ENCODE results near the gene TCEANC2. TPM values are rescaled to one million over a fixed set of nuclear protein-coding genes. Genes with fewer than 3 reads are reported as not detected.
"Not testable (repeated sequence)": the region's sequence is repeated elsewhere in the genome, so short reads cannot be mapped to it uniquely, and the experiment has no call there.

Gene TCEANC2
- total RNA-seq, 3 donors from 2014 or later: 4.6 to 6.8 (median 5.4) TPM

DNA sequence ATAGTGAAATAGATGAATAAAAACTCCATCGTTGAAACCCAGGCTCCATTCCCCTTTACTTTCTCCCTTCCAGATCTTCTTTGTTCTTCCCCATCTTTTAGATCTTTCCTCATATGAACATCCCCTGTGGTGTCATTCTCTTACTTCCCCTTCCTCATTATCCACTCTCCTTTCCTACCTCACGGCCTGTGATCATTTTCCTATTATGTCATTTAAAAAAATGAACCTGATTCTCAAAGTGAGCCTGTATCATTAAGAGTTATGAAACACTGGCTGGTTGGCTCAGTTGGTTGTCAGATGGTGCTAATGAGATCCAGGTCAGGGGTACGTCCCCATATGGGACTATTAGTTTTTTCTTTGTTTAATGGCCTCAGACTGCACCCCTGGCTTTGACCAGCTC, 38.3 kb downstream of the TCEANC2 start:
- Mint-ChIP-seq H3K36me3 (ENCODE audit: insufficient read depth) (peaks cover 24% of the 10 kb centered on the region), H3K9me3 (no peaks in the 10 kb centered on the region), H3K4me1 (ENCODE audit: low read depth) (no peaks in the 10 kb centered on the region), H3K4me3 (no peak overlapping the region), H3K27me3 (ENCODE audit: low read depth) (no peaks in the 10 kb centered on the region)
- DNase-seq: no peak
- ATAC-seq: no peak

DNA sequence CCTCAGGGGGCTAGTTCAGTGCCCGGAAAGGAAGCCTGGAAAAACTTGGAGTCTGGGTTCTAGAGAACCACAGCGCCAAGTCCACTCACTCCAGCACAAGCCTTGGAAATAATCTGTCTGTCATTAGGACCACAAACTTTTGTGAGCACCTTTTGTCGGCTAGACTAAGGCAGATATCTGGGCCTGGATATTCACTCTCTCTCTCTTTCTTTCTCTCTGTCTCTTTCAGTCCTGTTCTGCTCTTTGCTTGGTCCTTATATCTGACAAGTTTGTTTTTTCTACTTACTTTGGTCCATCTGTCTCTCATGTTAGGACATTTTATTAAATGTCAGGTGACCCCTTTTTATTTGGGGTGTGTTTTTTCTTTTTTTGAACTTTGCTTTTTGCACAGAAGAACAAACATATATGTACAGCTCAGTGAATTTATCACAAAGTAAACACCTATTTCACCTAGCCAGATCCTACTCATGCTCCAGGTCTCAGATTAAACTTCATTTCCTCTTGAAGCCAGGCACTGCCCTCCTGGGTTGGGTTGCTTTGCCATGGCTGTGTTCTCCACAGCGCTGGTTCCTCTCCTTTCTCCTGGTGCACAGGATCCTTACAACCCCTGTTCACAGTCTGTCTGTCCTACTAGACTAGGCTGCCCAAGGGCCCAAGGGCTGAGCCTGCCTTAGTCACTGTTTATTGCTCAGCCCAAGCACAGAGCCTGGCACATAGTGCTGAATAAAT, 40.8 kb downstream of the TCEANC2 start:
- H3K36me3 Mint-ChIP-seq (ENCODE audit: insufficient read depth): peaks cover 36% of the 10 kb centered on the region

DNA sequence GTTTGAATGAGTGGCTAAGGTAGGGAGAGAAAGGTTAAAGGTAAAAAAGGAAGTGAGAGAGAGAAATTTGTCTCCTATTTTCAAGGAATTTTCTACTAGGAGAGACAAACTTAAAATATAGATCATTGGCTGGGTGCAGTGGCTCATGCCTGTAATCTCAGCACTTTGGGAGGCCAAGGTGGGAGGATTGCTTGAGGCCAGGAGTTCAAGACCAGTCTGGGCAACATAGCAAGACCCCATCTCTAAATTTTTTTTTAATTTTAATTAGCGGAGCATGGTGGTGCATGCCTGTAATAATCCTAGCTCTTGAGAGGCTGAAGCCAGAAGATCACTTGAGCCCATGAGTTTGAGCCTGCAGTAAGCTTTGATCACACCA, 41.3 kb downstream of the TCEANC2 start:
- H3K9me3 Mint-ChIP-seq; ATAC-seq; DNase-seq; H3K4me3 Mint-ChIP-seq; H3K27me3 Mint-ChIP-seq (ENCODE audit: low read depth); H3K4me1 Mint-ChIP-seq (ENCODE audit: low read depth): not testable (repeated sequence)
- H3K36me3 Mint-ChIP-seq (ENCODE audit: insufficient read depth): peaks cover 36% of the 10 kb centered on the region

More for the DNA sequence above, 40.8 kb downstream of the TCEANC2 start:
- Mint-ChIP-seq H3K27me3 (ENCODE audit: low read depth) (no peaks in the 10 kb centered on the region), H3K4me1 (ENCODE audit: low read depth) (no peaks in the 10 kb centered on the region), H3K9me3 (no peaks in the 10 kb centered on the region), H3K4me3 (no peak overlapping the region)
- DNase-seq (no peak), ATAC-seq (no peak)

DNA sequence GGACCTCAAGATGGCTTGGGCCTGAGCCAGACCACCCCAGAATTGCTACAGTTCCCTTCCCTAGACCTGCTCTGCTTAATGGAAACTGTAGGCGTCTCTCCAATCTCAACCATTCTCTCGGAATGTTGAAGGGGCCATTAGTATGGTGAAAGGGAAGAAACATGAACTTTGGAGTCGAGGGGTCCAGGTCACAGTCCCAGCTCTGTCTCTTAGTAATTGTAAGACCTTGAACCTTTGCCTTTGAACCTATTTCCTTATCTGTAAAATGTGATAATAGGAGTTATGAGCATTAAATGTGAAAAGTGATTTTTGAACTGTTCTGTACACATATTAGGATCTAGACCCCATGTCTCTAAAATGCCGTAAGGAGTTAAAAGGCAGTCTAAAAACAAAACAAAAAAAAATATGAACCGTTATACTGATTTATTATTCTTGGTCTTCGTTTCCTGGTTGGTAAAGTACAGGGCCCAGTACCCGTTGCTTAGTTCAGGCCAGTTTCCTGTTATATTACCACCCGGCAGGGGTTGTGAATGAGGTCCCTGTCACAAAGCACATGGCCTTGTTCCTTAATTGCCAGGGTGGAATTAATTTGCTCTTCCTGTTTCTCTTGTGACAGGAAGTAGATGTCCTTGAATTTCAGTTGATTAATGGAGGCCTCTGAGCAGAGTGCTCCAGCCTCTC, 42.3 kb downstream of the TCEANC2 start:
- no peaks in the 10 kb centered on the region for H3K27me3 Mint-ChIP-seq (ENCODE audit: low read depth)
- H3K36me3 Mint-ChIP-seq (ENCODE audit: insufficient read depth): peaks cover 41% of the 10 kb centered on the region

DNA sequence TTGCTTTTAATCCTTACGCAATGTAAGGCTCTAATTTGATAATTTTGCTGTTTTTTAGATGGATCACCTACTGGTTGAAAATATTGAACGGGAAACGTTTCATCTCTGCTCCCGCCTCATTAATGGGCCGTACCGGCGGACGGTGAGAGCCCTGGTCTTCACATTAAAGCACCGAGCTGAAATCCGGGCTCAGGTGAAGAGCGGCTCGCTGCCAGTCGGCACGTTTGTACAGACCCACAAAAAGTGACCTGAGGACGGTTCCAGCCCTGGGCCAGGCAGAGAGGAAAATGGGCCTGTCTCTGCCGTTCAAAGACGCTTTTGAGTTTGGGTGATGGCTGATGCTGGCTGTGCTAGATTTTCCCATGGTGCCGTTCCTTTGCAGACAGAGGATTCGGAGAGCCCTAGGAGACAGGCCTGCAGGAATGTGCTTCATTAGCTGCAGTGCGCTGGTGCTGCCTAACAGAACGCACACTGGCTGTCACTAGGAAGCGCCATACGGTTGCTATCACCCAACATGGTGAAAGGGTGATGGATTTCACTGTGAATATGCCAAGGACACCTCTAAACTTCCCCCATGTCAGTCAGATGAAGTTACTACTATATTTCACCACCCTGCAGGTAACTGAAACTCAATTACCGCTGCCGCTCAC, 42.9 kb downstream of the TCEANC2 start:
- Mint-ChIP-seq H3K4me3 (no peak overlapping the region), H3K4me1 (ENCODE audit: low read depth) (no peaks in the 10 kb centered on the region), H3K27me3 (ENCODE audit: low read depth) (no peaks in the 10 kb centered on the region), H3K9me3 (no peaks in the 10 kb centered on the region), H3K36me3 (ENCODE audit: insufficient read depth) (peaks cover 44% of the 10 kb centered on the region)
- DNase-seq: no peak
- no peak for ATAC-seq

More for the DNA sequence above, 42.3 kb downstream of the TCEANC2 start:
- Mint-ChIP-seq H3K4me3 (no peak overlapping the region), H3K9me3 (no peaks in the 10 kb centered on the region), H3K4me1 (ENCODE audit: low read depth) (no peaks in the 10 kb centered on the region)
- ATAC-seq (no peak), DNase-seq (no peak)

DNA sequence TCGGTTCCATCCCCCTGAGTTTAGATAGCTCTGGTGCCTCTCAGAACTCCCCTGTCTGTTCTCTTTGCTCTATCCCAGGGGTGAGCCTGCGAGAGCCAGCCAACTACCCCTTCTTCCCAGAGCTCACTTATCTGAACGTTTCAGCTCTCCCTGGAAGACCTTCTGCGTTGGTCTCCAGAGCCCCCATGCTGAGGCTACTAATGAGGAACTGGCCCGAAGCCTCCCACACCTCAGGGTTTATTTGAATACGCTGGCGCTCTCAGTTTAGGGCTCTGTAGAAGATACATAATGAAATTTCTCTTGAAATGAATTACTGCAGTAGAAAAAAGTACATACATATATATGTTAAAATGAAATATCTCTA, 43.5 kb downstream of the TCEANC2 start:
- H3K27me3 Mint-ChIP-seq (ENCODE audit: low read depth): no peaks in the 10 kb centered on the region
- H3K36me3 Mint-ChIP-seq (ENCODE audit: insufficient read depth): peaks cover 41% of the 10 kb centered on the region
- H3K4me1 Mint-ChIP-seq (ENCODE audit: low read depth): no peaks in the 10 kb centered on the region
- DNase-seq (no peak), ATAC-seq (no peak)
- H3K4me3 Mint-ChIP-seq: no peak overlapping the region
- H3K9me3 Mint-ChIP-seq: no peaks in the 10 kb centered on the region

DNA sequence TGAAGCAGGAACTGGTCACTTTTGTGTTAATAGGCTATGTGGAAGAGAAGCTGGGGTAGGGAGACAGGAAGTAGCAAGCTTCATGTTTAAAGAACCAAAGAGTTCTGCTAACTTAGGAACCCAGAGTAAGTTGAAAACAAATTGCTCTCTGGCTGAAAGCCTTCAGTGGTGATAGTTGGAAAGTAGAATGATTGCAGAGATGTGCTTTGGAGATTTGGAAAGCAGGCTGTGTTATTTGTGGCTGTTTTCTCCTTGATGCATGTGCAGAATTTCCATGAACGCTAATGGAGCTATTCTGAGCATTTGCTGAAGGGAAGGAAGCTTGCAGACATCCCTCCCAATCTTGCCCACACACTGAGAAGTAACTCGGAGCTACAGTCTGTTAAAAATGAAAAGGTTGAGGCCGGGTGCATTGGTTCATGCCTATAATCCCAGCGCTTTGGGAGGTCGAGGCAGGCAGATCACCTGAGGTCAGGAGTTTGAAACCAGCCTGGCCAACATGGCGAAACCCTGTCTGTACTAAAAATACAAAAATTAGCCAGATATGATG, 45.7 kb downstream of the TCEANC2 start:
- ATAC-seq: no peak
- Mint-ChIP-seq H3K36me3 (ENCODE audit: insufficient read depth) (peaks cover 41% of the 10 kb centered on the region), H3K4me3 (no peak overlapping the region), H3K4me1 (ENCODE audit: low read depth) (no peaks in the 10 kb centered on the region), H3K9me3 (no peaks in the 10 kb centered on the region), H3K27me3 (ENCODE audit: low read depth) (no peaks in the 10 kb centered on the region)
- no peak for DNase-seq

DNA sequence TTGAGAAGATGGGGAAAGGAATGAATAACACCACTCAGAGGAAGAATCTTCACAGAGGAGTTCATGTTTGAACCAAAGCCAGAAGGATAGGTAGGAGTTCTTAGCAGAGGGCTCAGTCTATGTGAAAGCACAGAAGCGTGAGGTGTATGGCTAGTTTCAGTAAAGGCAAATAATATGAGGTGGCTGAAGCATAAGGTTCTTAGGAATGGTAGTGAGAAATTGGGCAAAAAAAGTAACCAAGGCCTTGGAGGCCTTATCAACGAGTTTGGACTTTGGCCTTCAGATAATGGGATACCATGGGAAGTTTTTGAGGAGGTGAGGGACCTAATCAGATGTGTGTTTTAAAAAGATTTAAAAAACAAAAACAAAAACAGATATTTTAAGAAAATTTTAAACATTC, 47.1 kb downstream of the TCEANC2 start:
- H3K36me3 Mint-ChIP-seq (ENCODE audit: insufficient read depth): peaks cover 38% of the 10 kb centered on the region
- no peak overlapping the region for H3K4me3 Mint-ChIP-seq
- ATAC-seq: no peak

DNA sequence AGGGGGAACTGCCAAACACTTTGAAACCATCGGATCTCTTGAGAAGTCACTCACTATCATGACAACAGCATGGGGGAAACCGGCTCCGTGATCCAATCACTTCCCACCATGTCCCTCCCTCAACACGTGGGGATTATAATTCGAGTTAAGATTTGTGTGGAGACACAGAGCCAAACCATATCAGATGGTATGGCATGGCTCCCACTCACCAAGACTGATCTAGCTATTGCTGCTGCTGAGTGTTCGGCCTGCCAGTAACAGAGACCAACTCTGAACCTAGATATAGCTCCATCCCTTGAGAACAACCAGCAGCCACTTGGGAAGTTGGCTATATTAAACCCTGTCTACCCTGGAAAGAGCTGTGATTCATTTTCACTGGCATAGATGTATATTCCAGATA, 50.0 kb downstream of the TCEANC2 start:
- no peak overlapping the region for H3K4me3 Mint-ChIP-seq
- no peak for ATAC-seq
- no peak for DNase-seq
- peaks cover 20% of the 10 kb centered on the region for H3K36me3 Mint-ChIP-seq (ENCODE audit: insufficient read depth)
- no peaks in the 10 kb centered on the region for H3K27me3 Mint-ChIP-seq (ENCODE audit: low read depth)
- H3K4me1 Mint-ChIP-seq (ENCODE audit: low read depth): no peaks in the 10 kb centered on the region
- H3K9me3 Mint-ChIP-seq: no peaks in the 10 kb centered on the region

More for the DNA sequence above, 47.1 kb downstream of the TCEANC2 start:
- no peaks in the 10 kb centered on the region for H3K27me3 Mint-ChIP-seq (ENCODE audit: low read depth)
- DNase-seq: no peak
- no peaks in the 10 kb centered on the region for H3K9me3 Mint-ChIP-seq
- no peaks in the 10 kb centered on the region for H3K4me1 Mint-ChIP-seq (ENCODE audit: low read depth)

DNA sequence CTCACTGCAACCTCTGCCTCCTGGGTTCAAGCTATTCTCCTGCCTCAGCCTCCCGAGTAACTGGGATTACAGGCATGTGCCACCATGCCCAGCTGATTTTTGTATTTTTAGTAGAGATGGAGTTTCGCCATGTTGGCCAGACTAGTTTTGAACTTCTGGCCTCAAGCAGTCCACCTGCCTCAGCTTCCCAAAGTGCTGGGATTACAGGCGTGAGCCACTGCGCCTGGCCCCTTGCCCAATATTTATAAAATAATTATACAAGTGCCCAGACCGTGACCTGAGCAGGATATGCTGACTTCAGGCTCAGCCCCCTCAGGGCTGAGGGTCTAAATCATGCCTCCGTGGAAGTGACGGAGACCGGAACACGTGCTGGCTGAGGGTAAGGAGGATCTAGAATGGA, 51.2 kb downstream of the TCEANC2 start:
- H3K36me3 Mint-ChIP-seq (ENCODE audit: insufficient read depth): peaks cover 14% of the 10 kb centered on the region
- not testable (repeated sequence) for H3K27me3 Mint-ChIP-seq (ENCODE audit: low read depth); ATAC-seq; H3K4me1 Mint-ChIP-seq (ENCODE audit: low read depth); DNase-seq; H3K9me3 Mint-ChIP-seq; H3K4me3 Mint-ChIP-seq

DNA sequence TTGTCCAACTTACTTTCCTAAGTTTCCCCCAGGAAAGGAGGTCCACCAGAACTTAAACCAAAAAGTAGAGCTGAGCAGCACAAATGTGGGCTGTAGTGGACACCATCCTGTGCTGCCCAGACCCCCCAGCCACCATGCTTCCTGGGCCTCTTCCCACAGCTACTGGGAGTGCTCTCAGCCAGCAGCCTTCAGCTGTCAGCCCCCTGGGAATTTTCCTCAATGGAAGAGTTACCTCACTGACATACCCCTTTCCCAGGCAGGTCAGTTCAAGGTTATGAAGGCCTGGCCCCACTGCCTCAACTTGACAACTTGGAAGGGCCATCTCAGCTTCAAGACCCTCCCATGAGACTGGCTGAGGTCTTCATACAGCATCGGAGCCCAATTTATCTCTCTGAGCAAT, 51.7 kb downstream of the TCEANC2 start:
- H3K9me3 Mint-ChIP-seq: no peaks in the 10 kb centered on the region
- H3K4me3 Mint-ChIP-seq: no peak overlapping the region
- DNase-seq (no peak), ATAC-seq (no peak)
- peaks cover 14% of the 10 kb centered on the region for H3K36me3 Mint-ChIP-seq (ENCODE audit: insufficient read depth)
- no peaks in the 10 kb centered on the region for H3K27me3 Mint-ChIP-seq (ENCODE audit: low read depth)
- H3K4me1 Mint-ChIP-seq (ENCODE audit: low read depth): no peaks in the 10 kb centered on the region

DNA sequence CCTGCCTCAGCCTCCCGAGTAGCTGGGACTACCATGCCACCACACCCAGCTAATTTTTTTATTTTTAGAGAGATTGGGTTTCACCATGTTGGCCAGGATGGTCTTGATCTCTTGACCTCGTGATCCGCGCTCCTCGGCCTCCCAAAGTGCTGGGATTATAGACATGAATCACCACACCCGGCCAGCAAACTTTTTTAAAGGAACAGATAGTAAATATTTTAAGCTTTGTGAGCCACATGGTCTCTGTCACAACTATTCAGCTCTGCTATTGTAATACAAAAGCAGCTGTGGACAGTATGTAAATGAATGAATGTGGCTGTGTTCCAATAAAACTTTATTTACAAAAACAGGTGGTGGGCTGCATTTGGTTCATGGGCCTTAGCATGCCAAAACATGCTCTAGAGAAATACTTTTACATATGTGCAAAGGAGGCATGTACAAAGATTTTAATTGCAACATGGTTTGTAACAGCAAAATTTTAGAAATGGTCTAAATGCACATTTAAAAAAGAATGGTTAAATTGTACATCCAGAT, 52.4 kb downstream of the TCEANC2 start:
- H3K9me3 Mint-ChIP-seq: no peaks in the 10 kb centered on the region
- DNase-seq (no peak), ATAC-seq (no peak)
- no peaks in the 10 kb centered on the region for H3K4me1 Mint-ChIP-seq (ENCODE audit: low read depth)
- no peaks in the 10 kb centered on the region for H3K27me3 Mint-ChIP-seq (ENCODE audit: low read depth)
- no peak overlapping the region for H3K4me3 Mint-ChIP-seq
- peaks cover 10% of the 10 kb centered on the region for H3K36me3 Mint-ChIP-seq (ENCODE audit: insufficient read depth)

DNA sequence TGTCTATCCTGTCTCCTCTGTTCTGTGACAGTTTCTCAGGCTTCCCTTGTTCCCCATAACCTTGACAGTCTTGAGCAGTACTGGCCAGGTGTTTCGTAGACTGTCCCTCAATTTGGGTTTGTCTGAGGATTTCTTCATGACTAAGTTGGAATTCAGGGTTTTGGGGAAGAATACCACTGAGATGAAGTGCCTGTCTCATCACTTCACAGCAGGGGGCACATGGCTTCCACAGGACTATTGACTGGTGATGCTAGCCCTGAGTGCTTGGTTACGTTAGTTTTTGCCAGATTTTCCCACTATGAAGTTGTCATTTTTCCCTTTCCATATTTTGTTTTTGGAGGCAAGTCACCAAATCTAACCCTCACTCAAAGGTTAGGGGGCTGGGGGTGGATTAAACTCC, 53.7 kb downstream of the TCEANC2 start:
- H3K27me3 Mint-ChIP-seq (ENCODE audit: low read depth): no peaks in the 10 kb centered on the region
- no peak overlapping the region for H3K4me3 Mint-ChIP-seq
- peaks cover 6% of the 10 kb centered on the region for H3K36me3 Mint-ChIP-seq (ENCODE audit: insufficient read depth)
- H3K9me3 Mint-ChIP-seq: no peaks in the 10 kb centered on the region
- DNase-seq (no peak), ATAC-seq (no peak)
- no peaks in the 10 kb centered on the region for H3K4me1 Mint-ChIP-seq (ENCODE audit: low read depth)

DNA sequence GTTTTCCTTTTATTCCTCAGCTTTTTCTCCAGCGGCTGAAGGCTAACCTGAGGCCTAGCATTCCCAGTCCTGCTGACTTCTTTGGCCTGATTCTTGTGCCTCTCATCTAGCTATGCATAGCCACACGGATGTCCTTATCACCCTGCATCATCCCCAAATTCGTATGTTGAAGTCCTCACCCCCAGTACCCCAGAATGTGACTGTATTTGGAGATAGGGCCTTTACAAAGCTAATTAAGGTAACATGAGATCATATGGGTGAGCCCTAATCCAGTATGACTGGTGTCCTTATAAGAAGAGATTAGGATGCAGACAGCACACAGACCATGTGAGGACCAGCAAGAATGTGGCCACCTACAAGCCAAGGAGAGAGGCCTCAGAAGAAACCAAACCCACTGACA, 54.7 kb downstream of the TCEANC2 start:
- Mint-ChIP-seq H3K4me1 (ENCODE audit: low read depth) (no peaks in the 10 kb centered on the region), H3K27me3 (ENCODE audit: low read depth) (no peaks in the 10 kb centered on the region), H3K36me3 (ENCODE audit: insufficient read depth) (peaks cover 2% of the 10 kb centered on the region), H3K4me3 (no peak overlapping the region), H3K9me3 (no peaks in the 10 kb centered on the region)
- ATAC-seq: no peak
- DNase-seq: no peak
